Glutamatergic neuron (in vitro differentiated cells): Measurements from ENCODE around the gene COX20. TPM values are rescaled to one million over a fixed set of nuclear protein-coding genes. Genes with fewer than 3 reads are reported as not detected.
"Not testable (repeated sequence)": the region's sequence is repeated elsewhere in the genome, so short reads cannot be mapped to it uniquely, and the experiment has no call there.

ENCODE experiments used
- DNase-seq: peaks from one replicate; pipeline ENCODE4 v3.0.0; 2022
- H3K27ac Mint-ChIP-seq: one replicate; pipeline ENCODE4 v1.8.0; 2020; ENCODE audit warnings: mild to moderate bottlenecking, mixed read lengths, inconsistent platforms; ENCODE audit not compliant: unreplicated experiment
- H3K27me3 Mint-ChIP-seq: one replicate; pipeline ENCODE4 v1.8.0; 2020; ENCODE audit warnings: mild to moderate bottlenecking, moderate library complexity, mixed read lengths, inconsistent platforms; ENCODE audit not compliant: unreplicated experiment
- H3K36me3 Mint-ChIP-seq: one replicate; pipeline ENCODE4 v1.8.0; 2020; ENCODE audit warnings: mild to moderate bottlenecking, mixed read lengths, inconsistent platforms; ENCODE audit not compliant: unreplicated experiment
- H3K4me1 Mint-ChIP-seq: one replicate; pipeline ENCODE4 v1.8.0; 2020; ENCODE audit warnings: mild to moderate bottlenecking, low read depth, mixed read lengths, inconsistent platforms; ENCODE audit not compliant: unreplicated experiment
- H3K4me3 Mint-ChIP-seq: one replicate; pipeline ENCODE4 v1.8.0; 2020; ENCODE audit warnings: mild to moderate bottlenecking, mixed read lengths, inconsistent platforms; ENCODE audit not compliant: unreplicated experiment
- H3K9me3 Mint-ChIP-seq: one replicate; pipeline ENCODE4 v1.8.0; 2020; ENCODE audit warnings: mild to moderate bottlenecking, moderate library complexity, mixed read lengths, inconsistent platforms; ENCODE audit not compliant: unreplicated experiment
- CTCF ChIP-seq: fragments of 200-600 bp; sonication (generic); IDR thresholded peaks from one replicate; pipeline ENCODE4 v1.5.0; 2021; ENCODE audit not compliant: partially characterized antibody, unreplicated experiment
- total RNA-seq: library from RNA; stranded (reverse); fragmentation: NEBNext Ultra II Directional; extraction: Animal tissue kit (Norgen Biotek cat#: 25700); gene quantifications from one replicate; pipeline ENCODE4 v1.2.1, GENCODE V29; 2021; ENCODE audit not compliant: unreplicated experiment

COX20 gene
- total RNA-seq, 1 donor from 2014 or later: 35.3 TPM

GRCh38 chr1:244791061-244791460 lies 44.4 kb upstream of the COX20 start:
- H3K27me3 Mint-ChIP-seq: peaks cover 1% of the 10 kb centered on the region

GRCh38 chr1:244792188-244792850 lies 43.1 kb upstream of the COX20 start:
- no peak for DNase-seq
- H3K36me3 Mint-ChIP-seq: no peaks in the 10 kb centered on the region
- H3K27me3 Mint-ChIP-seq: peaks cover 1% of the 10 kb centered on the region
- H3K9me3 Mint-ChIP-seq: peaks cover 2% of the 10 kb centered on the region
- H3K4me1 Mint-ChIP-seq: no peaks in the 10 kb centered on the region
- no peak overlapping the region for H3K27ac Mint-ChIP-seq
- no peak for TF ChIP-seq CTCF
- no peak overlapping the region for H3K4me3 Mint-ChIP-seq

More at GRCh38 chr1:244791061-244791460, 44.4 kb upstream of the COX20 start:
- no peak for TF ChIP-seq CTCF
- no peak overlapping the region for H3K4me3 Mint-ChIP-seq
- H3K9me3 Mint-ChIP-seq: peaks cover 2% of the 10 kb centered on the region
- no peaks in the 10 kb centered on the region for H3K36me3 Mint-ChIP-seq
- H3K4me1 Mint-ChIP-seq: no peaks in the 10 kb centered on the region
- no peak overlapping the region for H3K27ac Mint-ChIP-seq
- no peak for DNase-seq

- Mint-ChIP-seq H3K9me3 (peaks cover 2% of the 10 kb centered on the region), H3K27me3 (peaks cover 1% of the 10 kb centered on the region), H3K4me1 (no peaks in the 10 kb centered on the region), H3K27ac (no peak overlapping the region), H3K4me3 (no peak overlapping the region), H3K36me3 (no peaks in the 10 kb centered on the region)
- no peak for TF ChIP-seq CTCF
- DNase-seq: no peak
Measured at GRCh38 chr1:244794071-244794470, 41.4 kb upstream of the COX20 start.

- not testable (repeated sequence) for H3K27ac Mint-ChIP-seq, H3K4me1 Mint-ChIP-seq, H3K9me3 Mint-ChIP-seq, H3K27me3 Mint-ChIP-seq, H3K36me3 Mint-ChIP-seq, DNase-seq, H3K4me3 Mint-ChIP-seq
Measured at GRCh38 chr1:244794516-244794915, 40.9 kb upstream of the COX20 start.

- Mint-ChIP-seq H3K4me1 (no peaks in the 10 kb centered on the region), H3K4me3 (no peak overlapping the region), H3K27ac (no peak overlapping the region), H3K27me3 (peaks cover 1% of the 10 kb centered on the region), H3K9me3 (no peaks in the 10 kb centered on the region), H3K36me3 (no peaks in the 10 kb centered on the region)
- peak; percentile 92 for TF ChIP-seq CTCF
- peak; percentile 60 for DNase-seq
Measured at GRCh38 chr1:244796719-244797406, 38.6 kb upstream of the COX20 start.
